C4-2B (cell line): ENCODE measurements around the gene ENO2.

Source experiments
- CTCF ChIP-seq: fragments of 450-650 bp; conservative IDR thresholded peaks from 2 replicates; pipeline ENCODE4 v1.5.1; 2017; ENCODE audit warnings: mild to moderate bottlenecking
- ZFX ChIP-seq: fragments of 450-650 bp; IDR thresholded peaks from 2 replicates; pipeline ENCODE4 v1.6.1; 2017

DNA sequence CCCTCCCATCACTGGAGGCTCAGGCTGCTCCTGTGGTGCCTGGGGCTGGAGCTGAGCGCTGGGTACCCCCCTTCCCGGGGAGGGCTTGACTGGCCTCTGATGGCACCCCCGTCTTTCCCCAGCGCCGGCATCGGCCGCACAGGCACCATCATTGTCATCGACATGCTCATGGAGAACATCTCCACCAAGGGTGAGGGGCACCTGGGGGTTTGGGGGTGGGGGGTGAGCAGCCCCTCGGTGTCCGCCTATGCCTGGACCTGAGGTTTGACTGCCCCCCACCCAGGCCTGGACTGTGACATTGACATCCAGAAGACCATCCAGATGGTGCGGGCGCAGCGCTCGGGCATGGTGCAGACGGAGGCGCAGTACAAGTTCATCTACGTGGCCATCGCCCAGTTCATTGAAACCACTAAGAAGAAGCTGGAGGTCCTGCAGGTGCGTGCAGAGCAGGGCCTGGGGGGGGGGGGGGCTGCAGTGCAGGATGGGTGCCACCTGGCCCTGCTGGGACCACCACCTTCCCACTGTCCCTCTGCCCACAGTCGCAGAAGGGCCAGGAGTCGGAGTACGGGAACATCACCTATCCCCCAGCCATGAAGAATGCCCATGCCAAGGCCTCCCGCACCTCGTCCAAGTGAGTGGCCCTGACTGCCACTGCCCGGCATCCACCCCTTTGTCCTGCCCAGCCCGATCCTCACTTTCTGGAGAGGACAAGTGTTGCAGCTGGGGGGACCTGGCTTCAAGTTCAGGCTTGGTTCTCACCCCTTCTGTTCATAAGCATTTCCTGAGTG lies 45.6 kb downstream of the ENO2 start:
- TF ChIP-seq CTCF (no peak), ZFX (no peak)
